ENCODE measurements around the gene DYSF.

DNA sequence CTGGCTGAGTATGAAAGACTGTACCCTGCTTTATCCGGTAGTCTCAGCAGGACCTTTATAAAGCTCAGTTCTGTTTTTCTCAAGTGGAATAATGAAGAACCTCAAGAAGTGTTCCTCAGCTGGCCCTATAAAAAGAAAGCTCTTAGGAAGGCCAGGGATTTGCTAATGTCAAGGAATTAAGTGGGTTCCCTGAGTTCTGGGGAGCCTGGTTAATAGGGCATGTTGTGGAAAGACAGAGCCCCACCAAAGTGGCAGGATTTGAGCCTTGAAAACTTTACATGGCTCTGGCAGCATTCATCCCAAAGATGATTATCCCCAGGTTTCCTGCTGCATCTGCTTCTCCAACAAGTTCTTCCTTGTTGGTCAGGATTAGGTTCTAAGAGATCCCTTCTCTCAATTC, 6.9 kb upstream of the DYSF start:
- TF ChIP-seq, protein P1, sequence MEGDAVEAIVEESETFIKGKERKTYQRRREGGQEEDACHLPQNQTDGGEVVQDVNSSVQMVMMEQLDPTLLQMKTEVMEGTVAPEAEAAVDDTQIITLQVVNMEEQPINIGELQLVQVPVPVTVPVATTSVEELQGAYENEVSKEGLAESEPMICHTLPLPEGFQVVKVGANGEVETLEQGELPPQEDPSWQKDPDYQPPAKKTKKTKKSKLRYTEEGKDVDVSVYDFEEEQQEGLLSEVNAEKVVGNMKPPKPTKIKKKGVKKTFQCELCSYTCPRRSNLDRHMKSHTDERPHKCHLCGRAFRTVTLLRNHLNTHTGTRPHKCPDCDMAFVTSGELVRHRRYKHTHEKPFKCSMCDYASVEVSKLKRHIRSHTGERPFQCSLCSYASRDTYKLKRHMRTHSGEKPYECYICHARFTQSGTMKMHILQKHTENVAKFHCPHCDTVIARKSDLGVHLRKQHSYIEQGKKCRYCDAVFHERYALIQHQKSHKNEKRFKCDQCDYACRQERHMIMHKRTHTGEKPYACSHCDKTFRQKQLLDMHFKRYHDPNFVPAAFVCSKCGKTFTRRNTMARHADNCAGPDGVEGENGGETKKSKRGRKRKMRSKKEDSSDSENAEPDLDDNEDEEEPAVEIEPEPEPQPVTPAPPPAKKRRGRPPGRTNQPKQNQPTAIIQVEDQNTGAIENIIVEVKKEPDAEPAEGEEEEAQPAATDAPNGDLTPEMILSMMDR (IDR thresholded peaks at IDR 0.05) = no peak
- TF ChIP-seq POLR2A (IDR thresholded peaks at IDR 0.05) = no peak
